Cardiac fibroblast (primary cell): ENCODE measurements around the gene SLC27A5.

Experiments
- DNase-seq, 2 donors: peaks; one replicate each; pipeline versions ENCODE4 v3.0.0 to v3.0.0-alpha.2; 2010; ENCODE audit warnings: low read depth in 2 of 2
- H3K4me3 ChIP-seq, 2 donors: replicated peaks in 1 of 2; 1 replicate in 1 of 2; 2 replicates in 1 of 2; pipeline ENCODE4 v1.5.1; 2011; ENCODE audit warnings: low read depth in 2 of 2, low read length in 2 of 2, mild to moderate bottlenecking in 2 of 2, moderate library complexity in 1 of 2
- CTCF ChIP-seq: IDR thresholded peaks from one replicate; pipeline ENCODE4 v1.5.1; 2011; ENCODE audit warnings: low read depth, mild to moderate bottlenecking, low read length, inconsistent platforms

The SLC27A5 gene

GRCh38 chr19:58538257-58539168, 26.7 kb upstream of the SLC27A5 start:
- no peak for TF ChIP-seq CTCF
- DNase-seq, result peak in 1 of 2 donors; percentile 54
- peak overlapping the region; percentile 14 to 26 for H3K4me3 ChIP-seq

GRCh38 chr19:58536852-58537798, 25.3 kb upstream of the SLC27A5 start:
- no peak for TF ChIP-seq CTCF
- no peak for DNase-seq
- H3K4me3 ChIP-seq, result no peak overlapping the region

GRCh38 chr19:58535857-58536256, 24.1 kb upstream of the SLC27A5 start:
- no peak for DNase-seq
- no peak for TF ChIP-seq CTCF
- no peak overlapping the region for H3K4me3 ChIP-seq

GRCh38 chr19:58531034-58531840, 19.4 kb upstream of the SLC27A5 start:
- DNase-seq, result no peak
- H3K4me3 ChIP-seq, result no peak overlapping the region
- no peak for TF ChIP-seq CTCF

- TF ChIP-seq CTCF, result no peak
- no peak overlapping the region for H3K4me3 ChIP-seq
- no peak for DNase-seq
Observed at GRCh38 chr19:58529405-58529804, 17.6 kb upstream of the SLC27A5 start.

GRCh38 chr19:58522709-58523108, 10.9 kb upstream of the SLC27A5 start:
- no peak for DNase-seq
- no peak for TF ChIP-seq CTCF
- H3K4me3 ChIP-seq, result no peak overlapping the region
